CD4-positive, alpha-beta T cell treated with Interleukin-6 at 100 ng/mL for 8 hours (primary cell): Measurements from ENCODE around the gene CBFA2T3.

Experiments used
- DNase-seq: peaks from one replicate; pipeline ENCODE4 v3.0.0-alpha.2; 2020; ENCODE audit warnings: mixed read lengths, low spot score

Gene CBFA2T3

GRCh38 chr16:88976366-88977017 is 515 bp downstream of the CBFA2T3 start:
- no peak for DNase-seq

GRCh38 chr16:88975511-88976061 is 1.4 kb downstream of the CBFA2T3 start:
- no peak for DNase-seq

- no peak for DNase-seq
These were observed 2.1 kb downstream of the CBFA2T3 start for GRCh38 chr16:88974916-88975215.

- no peak for DNase-seq
These were observed 2.7 kb downstream of the CBFA2T3 start for GRCh38 chr16:88974080-88974915.

GRCh38 chr16:88973415-88974050 is 3.5 kb downstream of the CBFA2T3 start:
- DNase-seq: no peak

- no peak for DNase-seq
These were observed 4.0 kb downstream of the CBFA2T3 start for GRCh38 chr16:88973007-88973410.

- DNase-seq: no peak
These were observed 4.7 kb downstream of the CBFA2T3 start for GRCh38 chr16:88972349-88972748.

- DNase-seq: no peak
These were observed 5.5 kb downstream of the CBFA2T3 start for GRCh38 chr16:88971371-88972097.

- DNase-seq: no peak
These were observed 6.4 kb downstream of the CBFA2T3 start for GRCh38 chr16:88970539-88971065.

- no peak for DNase-seq
These were observed 7.0 kb downstream of the CBFA2T3 start for GRCh38 chr16:88970050-88970449.

GRCh38 chr16:88969361-88969831 is 7.6 kb downstream of the CBFA2T3 start:
- DNase-seq: no peak

- no peak for DNase-seq
These were observed 8.3 kb downstream of the CBFA2T3 start for GRCh38 chr16:88968589-88969280.

GRCh38 chr16:88967830-88968588 is 9.0 kb downstream of the CBFA2T3 start:
- DNase-seq: no peak

- DNase-seq: no peak
These were observed 9.8 kb downstream of the CBFA2T3 start for GRCh38 chr16:88966986-88967829.

GRCh38 chr16:88965826-88966480 is 11.1 kb downstream of the CBFA2T3 start:
- DNase-seq: no peak

- DNase-seq: no peak
These were observed 11.6 kb downstream of the CBFA2T3 start for GRCh38 chr16:88965411-88965810.

GRCh38 chr16:88964636-88965035 is 12.4 kb downstream of the CBFA2T3 start:
- no peak for DNase-seq

- no peak for DNase-seq
These were observed 13.4 kb downstream of the CBFA2T3 start for GRCh38 chr16:88963583-88963982.
